CD4-positive, alpha-beta T cell (primary cell): ENCODE measurements around the gene COQ7. TPM values are rescaled to one million over a fixed set of nuclear protein-coding genes. Genes with fewer than 3 reads are reported as not detected.

Experiments
- ATAC-seq: fragments of 200-7000 bp; cut with Tn5 transposase; one replicate; pipeline ENCODE4 v1.10.0; 2022; ENCODE audit warnings: mild to moderate bottlenecking; ENCODE audit not compliant: poor library complexity
- CTCF ChIA-PET: fragments of 350-600 bp; sonication (Branson Sonifier 250); formaldehyde crosslinking; loops from one replicate; lab custom pipeline; 2021; ENCODE audit warnings: antibody characterized with exemption, inconsistent platforms; lab: Charles Lee
- POLR2A ChIA-PET: fragments of 350-600 bp; sonication (Branson Sonifier 250); formaldehyde crosslinking; loops from one replicate; lab custom pipeline; 2021; ENCODE audit warnings: antibody characterized with exemption, inconsistent platforms; lab: Charles Lee
- DNase-seq, 14 experiments: peaks; one replicate each; pipeline ENCODE4 v3.0.0-alpha.2; 2013 to 2020; ENCODE audit warnings: mixed read lengths in 2 of 14
- H3K27ac ChIP-seq, 2 donors: one replicate each; pipeline versions ENCODE4 v1.5.1 to v1.7.0; 2013; ENCODE audit warnings: low read length in 2 of 2, low read depth in 1 of 2, mild to moderate bottlenecking in 1 of 2
- H3K27me3 ChIP-seq, 2 experiments: 1 replicate in 1 of 2; 2 replicates in 1 of 2; pipeline versions ENCODE4 v1.6.1 to v1.7.0; 2013; ENCODE audit warnings: low read length in 2 of 2, control low read depth in 1 of 2, mild to moderate bottlenecking in 1 of 2, moderate library complexity in 1 of 2; ENCODE audit not compliant: insufficient read depth in 2 of 2, control insufficient read depth in 1 of 2
- H3K36me3 ChIP-seq: one replicate; pipeline ENCODE4 v1.6.1; 2013; ENCODE audit warnings: low read length, control low read depth; ENCODE audit not compliant: insufficient read depth
- H3K4me1 ChIP-seq: one replicate; pipeline ENCODE4 v1.6.1; 2013; ENCODE audit warnings: low read length, control low read depth; ENCODE audit not compliant: insufficient read depth
- H3K4me3 ChIP-seq: one replicate; pipeline ENCODE4 v1.5.1; 2013; ENCODE audit warnings: mild to moderate bottlenecking, low read length, moderate library complexity
- H3K9me3 ChIP-seq, 2 experiments: 1 replicate in 1 of 2; 2 replicates in 1 of 2; pipeline versions ENCODE4 v1.6.1 to v1.7.0; 2013; ENCODE audit warnings: low read length in 2 of 2, mild to moderate bottlenecking in 2 of 2, control low read depth in 1 of 2, moderate library complexity in 1 of 2; ENCODE audit not compliant: control insufficient read depth in 1 of 2, insufficient read depth in 1 of 2
- H3K27ac Mint-ChIP-seq: one replicate; pipeline ENCODE4 v1.8.0; 2020; ENCODE audit warnings: mixed read lengths
- H3K27me3 Mint-ChIP-seq: one replicate; pipeline ENCODE4 v1.8.0; 2021; ENCODE audit warnings: mixed read lengths
- H3K36me3 Mint-ChIP-seq: one replicate; pipeline ENCODE4 v1.8.0; 2021; ENCODE audit warnings: low read depth, mixed read lengths
- H3K4me1 Mint-ChIP-seq: one replicate; pipeline ENCODE4 v1.8.0; 2021; ENCODE audit warnings: low read depth, mixed read lengths
- H3K4me3 Mint-ChIP-seq: one replicate; pipeline ENCODE4 v1.8.0; 2020; ENCODE audit warnings: mild to moderate bottlenecking, mixed read lengths
- H3K9me3 Mint-ChIP-seq: one replicate; pipeline ENCODE4 v1.8.0; 2020; ENCODE audit warnings: mixed read lengths
- intact Hi-C, 2 experiments: fragments of 100-400 bp; cut with DNase I in 1 of 2; cut with micrococcal nuclease in 1 of 2; formaldehyde crosslinking; loops; one replicate each; pipeline versions ENCODE4 v1.15.1 to v1.9.0; 2023 to 2025; cut with DNase I, micrococcal nuclease
- total RNA-seq, 174 experiments: library from RNA in 2 of 174; stranded (reverse) in 2 of 174; gene quantifications; one replicate each; pipeline ENCODE4 v1.2.3 and lab custom pipeline; 2021 to 2026
- TF ChIP-seq, protein P1 (sequence below): fragments of 200-600 bp; IDR thresholded peaks from one replicate; pipeline ENCODE4 v1.8.0; 2022; ENCODE audit warnings: antibody characterized with exemption, mild to moderate bottlenecking

COQ7 gene
- total RNA-seq, 2 experiments from 2014 or later: 7.9 to 9.1 TPM

DNA sequence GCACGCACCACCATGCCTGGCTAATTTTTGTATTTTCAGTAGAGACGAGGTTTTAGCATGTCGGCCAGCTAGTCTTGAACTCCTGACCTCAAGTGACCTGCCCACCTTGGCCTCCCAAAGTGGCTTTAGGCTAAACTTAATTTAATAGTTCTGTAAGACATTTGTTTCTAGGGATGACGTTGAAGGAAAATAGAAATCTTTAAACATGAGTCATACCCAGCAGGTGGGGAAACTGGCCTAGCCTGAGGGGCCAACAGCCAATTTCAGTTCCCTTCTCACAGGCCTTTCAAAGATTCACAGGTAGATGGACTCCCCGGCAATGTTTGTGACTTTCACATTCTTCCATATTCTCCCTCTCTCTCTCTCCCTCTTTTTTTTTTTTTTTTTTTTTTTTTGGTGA, 28.2 kb downstream of the COQ7 start:
- Histone ChIP-seq H3K4me1 (no peaks in the 10 kb centered on the region), H3K4me3 (no peak overlapping the region), H3K27ac (no peak overlapping the region), H3K27me3 (no peaks in the 10 kb centered on the region), H3K9me3 (peaks cover 3 to 4% of the 10 kb centered on the region in 2 experiments), H3K36me3 (no peaks in the 10 kb centered on the region)
- Mint-ChIP-seq H3K36me3 (no peaks in the 10 kb centered on the region), H3K4me3 (no peak overlapping the region), H3K27ac (no peak overlapping the region), H3K4me1 (no peaks in the 10 kb centered on the region), H3K9me3 (no peaks in the 10 kb centered on the region), H3K27me3 (peaks cover 34% of the 10 kb centered on the region)
- TF ChIP-seq, protein P1, sequence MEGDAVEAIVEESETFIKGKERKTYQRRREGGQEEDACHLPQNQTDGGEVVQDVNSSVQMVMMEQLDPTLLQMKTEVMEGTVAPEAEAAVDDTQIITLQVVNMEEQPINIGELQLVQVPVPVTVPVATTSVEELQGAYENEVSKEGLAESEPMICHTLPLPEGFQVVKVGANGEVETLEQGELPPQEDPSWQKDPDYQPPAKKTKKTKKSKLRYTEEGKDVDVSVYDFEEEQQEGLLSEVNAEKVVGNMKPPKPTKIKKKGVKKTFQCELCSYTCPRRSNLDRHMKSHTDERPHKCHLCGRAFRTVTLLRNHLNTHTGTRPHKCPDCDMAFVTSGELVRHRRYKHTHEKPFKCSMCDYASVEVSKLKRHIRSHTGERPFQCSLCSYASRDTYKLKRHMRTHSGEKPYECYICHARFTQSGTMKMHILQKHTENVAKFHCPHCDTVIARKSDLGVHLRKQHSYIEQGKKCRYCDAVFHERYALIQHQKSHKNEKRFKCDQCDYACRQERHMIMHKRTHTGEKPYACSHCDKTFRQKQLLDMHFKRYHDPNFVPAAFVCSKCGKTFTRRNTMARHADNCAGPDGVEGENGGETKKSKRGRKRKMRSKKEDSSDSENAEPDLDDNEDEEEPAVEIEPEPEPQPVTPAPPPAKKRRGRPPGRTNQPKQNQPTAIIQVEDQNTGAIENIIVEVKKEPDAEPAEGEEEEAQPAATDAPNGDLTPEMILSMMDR: no peak
- no peak for DNase-seq
- intact Hi-C loops: no loop called here
- POLR2A ChIA-PET: no interaction called here
- no peak for ATAC-seq
- CTCF ChIA-PET: interaction anchor here (0.5 kb wide), 1 partner anchor 513 kb away, joined by 3 read pairs; no protein-coding TSS in a partner anchor

DNA sequence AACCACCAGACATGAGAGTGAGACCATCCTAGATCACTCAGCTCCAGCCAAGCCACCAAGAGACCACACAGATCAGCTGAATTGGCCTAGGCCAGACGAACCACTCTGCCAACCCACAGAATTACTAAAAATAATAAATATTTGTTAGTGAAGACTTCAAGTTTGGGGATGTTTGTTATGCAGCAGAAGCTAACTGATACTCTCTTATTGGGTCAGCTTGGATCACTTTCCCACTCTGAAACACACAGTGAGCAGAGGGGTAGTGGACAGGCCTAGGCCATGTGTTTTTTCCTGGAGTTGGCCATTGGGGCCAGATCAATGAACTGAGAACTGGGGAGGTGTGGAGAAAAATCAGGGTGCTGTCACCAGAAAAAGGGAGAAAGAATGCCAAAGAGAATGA, 30.8 kb downstream of the COQ7 start:
- H3K27me3 Mint-ChIP-seq: peaks cover 24% of the 10 kb centered on the region
- POLR2A ChIA-PET: no interaction called here
- intact Hi-C loops: no loop called here
- Histone ChIP-seq H3K4me3 (no peak overlapping the region), H3K27ac (no peak overlapping the region), H3K27me3 (no peaks in the 10 kb centered on the region), H3K36me3 (no peaks in the 10 kb centered on the region), H3K9me3 (peaks cover 0 to 3% of the 10 kb centered on the region in 2 experiments), H3K4me1 (no peaks in the 10 kb centered on the region)
- DNase-seq: no peak
- TF ChIP-seq, protein P1: no peak
- CTCF ChIA-PET: no interaction called here
- ATAC-seq: no peak
- no peaks in the 10 kb centered on the region for H3K9me3 Mint-ChIP-seq
- no peaks in the 10 kb centered on the region for H3K4me1 Mint-ChIP-seq
- H3K36me3 Mint-ChIP-seq: no peaks in the 10 kb centered on the region
- H3K27ac Mint-ChIP-seq: no peak overlapping the region
- no peak overlapping the region for H3K4me3 Mint-ChIP-seq

DNA sequence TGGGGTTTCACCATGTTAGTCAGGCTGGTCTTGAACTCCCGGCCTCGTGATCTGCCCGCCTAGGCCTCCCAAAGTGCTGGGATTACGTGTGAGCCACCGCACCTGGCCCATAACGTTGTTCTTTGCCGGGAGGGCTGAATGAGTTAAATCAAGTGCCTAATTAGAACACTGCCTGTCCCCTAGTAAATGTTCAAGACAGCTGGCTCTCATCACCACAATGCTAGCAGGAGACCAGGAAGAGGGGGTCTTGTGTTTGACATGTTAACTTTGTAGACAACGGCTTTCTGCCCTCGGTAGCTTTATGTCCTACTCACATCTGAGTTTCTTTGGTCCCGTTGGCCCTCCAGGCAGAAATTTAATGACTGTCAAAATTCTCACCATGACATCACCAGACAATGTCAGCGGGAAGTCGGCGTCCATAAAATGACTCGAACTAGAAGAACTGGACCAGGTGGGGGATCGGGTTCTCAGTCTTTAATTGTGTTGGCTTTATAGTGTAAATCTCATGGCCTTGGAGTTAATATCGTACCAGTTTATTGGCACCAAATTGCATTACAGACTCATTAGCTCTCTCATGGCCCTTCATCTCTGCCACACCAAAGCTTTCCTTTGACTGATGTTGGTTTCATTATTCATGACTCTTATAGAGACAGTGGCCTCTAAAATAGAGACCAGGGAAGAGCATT, 34.9 kb downstream of the COQ7 start:
- H3K4me1 Mint-ChIP-seq: no peaks in the 10 kb centered on the region
- no peak overlapping the region for H3K4me3 Mint-ChIP-seq
- no peaks in the 10 kb centered on the region for H3K36me3 Mint-ChIP-seq
- ChIA-PET POLR2A (no interaction called here), CTCF (no interaction called here)
- no peak overlapping the region for H3K27ac Mint-ChIP-seq
- H3K9me3 ChIP-seq: peaks cover 0 to 3% of the 10 kb centered on the region in 2 experiments
- H3K36me3 ChIP-seq: no peaks in the 10 kb centered on the region
- peaks cover 15% of the 10 kb centered on the region for H3K27me3 Mint-ChIP-seq
- ATAC-seq: no peak
- H3K9me3 Mint-ChIP-seq: no peaks in the 10 kb centered on the region
- H3K4me3 ChIP-seq: no peak overlapping the region
- TF ChIP-seq, protein P1: no peak
- no peak for DNase-seq
- H3K27me3 ChIP-seq: no peaks in the 10 kb centered on the region
- intact Hi-C loops: no loop called here
- H3K27ac ChIP-seq: no peak overlapping the region
- no peaks in the 10 kb centered on the region for H3K4me1 ChIP-seq
